C1 segment of cervical spinal cord (tissue), 14 donors: ENCODE data around the gene FOLR2.
"Not testable (repeated sequence)": the region's sequence is repeated elsewhere in the genome, so short reads cannot be mapped to it uniquely, and the experiment has no call there.

Experiments used
- DNase-seq, 14 donors: peaks; one replicate each; lab custom pipeline; 2025; lab: John Stamatoyannopoulos, UW

The FOLR2 gene

GRCh38 chr11:72216638-72217037, at the start of gene FOLR2:
FOLR2 (plus strand) TSS chr11:72216794; CDS start chr11:72218585, 1,791 bp downstream.
- no peak for DNase-seq

DNA sequence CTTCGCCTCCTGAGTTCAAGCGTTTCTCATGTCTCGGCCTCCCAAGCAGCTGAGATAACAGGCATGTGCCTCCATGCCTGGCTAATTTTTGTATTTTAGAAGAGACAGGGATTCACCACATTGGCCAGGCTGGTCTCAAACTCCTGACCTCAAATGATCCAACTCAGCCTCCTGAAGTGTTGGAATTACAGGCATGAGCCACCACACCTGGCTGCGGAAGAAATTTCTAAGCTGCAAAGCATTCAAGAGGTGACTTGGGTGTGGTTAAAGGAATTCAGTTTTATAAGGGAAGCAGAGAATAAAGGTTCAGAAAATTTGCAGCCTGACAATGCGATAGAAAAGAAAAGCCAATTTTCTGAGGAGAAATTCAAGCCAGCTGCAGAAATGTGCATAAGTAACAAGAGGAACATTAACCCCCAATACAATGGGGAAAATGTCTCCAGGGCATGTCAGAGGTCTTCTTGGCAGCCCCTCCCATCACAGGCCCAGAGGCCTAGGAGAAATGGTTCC, 47.5 kb upstream of the FOLR2 start:
- not testable (repeated sequence) for DNase-seq

DNA sequence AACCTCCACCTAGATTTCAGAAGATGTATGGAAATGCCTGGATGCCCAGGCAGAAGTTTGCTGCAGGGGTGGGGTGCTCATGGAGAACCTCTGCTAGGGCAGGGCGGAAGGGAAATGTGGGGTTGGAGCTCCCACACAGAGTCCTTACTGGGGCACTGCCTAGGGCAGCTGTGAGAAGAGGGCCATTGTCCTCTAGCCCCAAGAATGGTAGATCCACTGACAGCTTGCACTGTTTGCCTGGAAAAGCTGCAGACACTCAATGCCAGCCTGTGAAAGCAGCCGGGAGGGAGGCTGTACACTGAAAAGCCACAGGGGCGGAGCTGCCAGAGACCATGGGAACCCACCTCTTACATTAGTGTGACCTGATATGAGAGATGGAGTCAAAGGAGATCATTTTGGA, 46.8 kb upstream of the FOLR2 start:
- peak in 4 of 14 donors; percentile 5 to 36 (median 16) for DNase-seq

DNA sequence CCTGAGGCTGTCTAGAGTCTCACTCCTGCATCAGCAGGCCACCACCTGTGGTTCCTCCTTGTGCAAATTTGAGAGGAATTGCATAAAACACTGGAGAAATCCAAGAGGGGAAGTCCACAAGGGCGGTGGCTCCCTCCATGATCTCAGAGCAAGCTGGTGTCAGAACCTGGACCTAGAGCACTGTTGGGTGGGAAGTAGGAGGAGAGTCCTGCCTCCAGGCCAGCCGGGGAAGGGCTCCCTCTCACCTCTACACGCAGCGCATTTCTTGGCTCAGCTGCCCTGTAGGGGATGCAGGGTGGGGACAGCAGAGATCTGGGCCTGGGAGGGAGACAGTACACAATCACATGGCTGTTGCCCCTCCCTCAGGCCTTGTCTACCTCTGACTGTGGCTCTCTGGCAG, 44.6 kb upstream of the FOLR2 start:
- DNase-seq: not testable (repeated sequence)

DNA sequence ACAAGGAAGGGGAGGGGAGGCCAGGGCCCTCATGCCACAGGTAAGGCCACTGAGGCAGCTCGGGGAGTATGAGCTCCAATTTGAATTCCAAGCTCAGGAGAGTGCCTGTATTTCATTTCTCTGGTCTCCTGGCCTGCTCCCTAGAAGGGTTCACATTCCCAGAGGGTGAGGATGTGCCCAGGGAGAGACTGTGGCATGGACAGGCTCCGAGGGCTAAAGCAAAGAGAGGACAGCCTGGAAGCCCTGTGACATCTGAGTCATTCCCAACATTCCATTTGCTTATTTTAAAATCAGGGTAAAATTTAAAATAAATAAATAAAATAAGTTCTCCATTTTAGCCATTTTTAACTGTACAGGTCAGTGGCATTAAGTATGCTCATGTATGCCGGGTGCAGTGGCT, 43.3 kb upstream of the FOLR2 start:
- DNase-seq: no peak

DNA sequence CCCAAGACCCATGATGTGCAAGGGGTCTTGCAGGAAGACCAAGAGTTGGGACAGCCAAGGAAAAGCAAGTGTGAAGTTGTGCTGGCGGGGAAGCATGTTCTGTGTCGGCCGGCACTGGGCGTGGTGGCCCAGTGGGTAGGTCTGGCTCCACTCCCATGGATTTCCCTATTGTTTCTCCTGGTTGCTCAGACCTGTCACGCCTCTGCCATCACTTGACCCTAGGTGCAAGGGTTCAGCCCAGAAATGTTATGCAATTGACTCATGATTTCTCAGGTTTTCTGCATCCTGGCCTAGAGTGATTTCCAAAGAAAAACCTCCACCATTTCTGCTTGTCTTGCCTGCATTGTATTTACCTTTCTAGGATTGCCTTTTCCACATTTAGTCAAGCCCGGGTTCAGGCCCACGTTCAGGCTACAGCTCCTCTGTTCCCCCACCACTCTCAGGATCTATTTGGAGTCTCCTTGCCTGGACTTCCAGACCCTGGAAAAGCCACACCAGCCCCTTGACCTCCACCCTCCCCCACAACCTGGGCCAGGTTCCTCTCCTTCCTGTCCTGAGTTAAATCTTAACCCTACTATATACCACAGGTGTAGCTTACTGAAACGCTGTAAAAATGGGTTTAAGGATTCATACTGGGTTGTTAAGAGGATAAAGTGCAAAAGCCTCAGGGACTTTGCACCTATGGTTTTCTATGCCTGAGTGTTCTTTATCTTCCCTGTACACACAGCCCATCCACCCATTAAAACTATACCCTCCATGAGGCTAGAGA, 42.1 kb upstream of the FOLR2 start:
- no peak for DNase-seq

DNA sequence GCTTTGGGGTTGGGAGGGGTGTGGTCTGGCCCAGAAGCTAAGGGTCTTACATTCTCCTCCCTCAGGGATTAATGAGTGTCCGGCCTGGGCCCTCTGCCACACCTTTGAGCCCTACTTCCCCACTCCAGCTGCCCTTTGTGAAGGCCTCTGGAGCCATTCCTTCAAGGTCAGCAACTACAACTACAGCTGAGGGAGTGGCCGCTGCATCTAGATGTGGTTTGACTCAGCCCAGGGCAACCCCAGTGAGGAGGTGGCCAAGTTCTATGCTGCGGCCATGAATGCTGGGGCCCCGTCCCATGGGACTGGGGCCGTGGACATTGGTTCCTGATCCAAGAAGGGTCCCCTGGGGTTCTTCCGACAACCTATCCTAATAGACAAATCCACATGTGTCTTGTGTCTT, 38.9 kb upstream of the FOLR2 start:
- no peak for DNase-seq

DNA sequence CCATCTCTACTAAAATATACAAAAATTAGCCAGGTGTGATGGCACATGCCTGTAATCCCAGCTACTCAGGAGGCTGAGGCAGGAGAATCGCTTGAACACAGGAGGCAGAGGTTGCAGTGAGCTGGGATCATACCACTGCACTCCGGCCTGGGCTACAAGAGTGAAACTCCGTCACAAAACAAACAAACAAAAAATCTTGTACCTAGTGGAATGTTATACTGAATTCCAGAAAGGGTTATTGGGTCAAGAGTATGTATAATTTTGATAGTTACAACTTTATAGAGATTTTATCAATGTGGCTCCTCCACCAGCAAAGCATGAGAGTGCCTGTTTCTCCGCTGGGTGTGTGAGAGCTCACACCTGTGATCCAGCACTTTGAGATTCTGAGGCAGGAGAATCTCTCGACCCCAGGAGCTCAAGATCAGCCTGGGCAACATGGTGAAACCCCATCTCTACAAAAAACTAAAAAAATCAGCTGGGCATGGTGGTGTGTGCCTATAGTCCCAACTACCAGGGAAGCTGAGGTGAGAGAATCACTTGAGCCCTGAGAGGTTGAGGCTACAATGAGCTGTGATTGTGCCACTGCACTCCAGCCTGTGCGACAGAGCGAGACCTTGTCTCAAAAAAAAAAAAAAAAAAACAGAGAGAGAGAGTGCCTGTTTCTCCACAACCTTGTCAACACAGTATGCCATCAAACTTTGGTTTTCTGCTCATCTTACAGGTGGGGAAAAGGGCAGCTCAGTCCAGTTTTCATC, 37.4 kb upstream of the FOLR2 start:
- DNase-seq: no peak

- no peak for DNase-seq
These were observed 36.7 kb upstream of the FOLR2 start for GRCh38 chr11:72179804-72180396.

DNA sequence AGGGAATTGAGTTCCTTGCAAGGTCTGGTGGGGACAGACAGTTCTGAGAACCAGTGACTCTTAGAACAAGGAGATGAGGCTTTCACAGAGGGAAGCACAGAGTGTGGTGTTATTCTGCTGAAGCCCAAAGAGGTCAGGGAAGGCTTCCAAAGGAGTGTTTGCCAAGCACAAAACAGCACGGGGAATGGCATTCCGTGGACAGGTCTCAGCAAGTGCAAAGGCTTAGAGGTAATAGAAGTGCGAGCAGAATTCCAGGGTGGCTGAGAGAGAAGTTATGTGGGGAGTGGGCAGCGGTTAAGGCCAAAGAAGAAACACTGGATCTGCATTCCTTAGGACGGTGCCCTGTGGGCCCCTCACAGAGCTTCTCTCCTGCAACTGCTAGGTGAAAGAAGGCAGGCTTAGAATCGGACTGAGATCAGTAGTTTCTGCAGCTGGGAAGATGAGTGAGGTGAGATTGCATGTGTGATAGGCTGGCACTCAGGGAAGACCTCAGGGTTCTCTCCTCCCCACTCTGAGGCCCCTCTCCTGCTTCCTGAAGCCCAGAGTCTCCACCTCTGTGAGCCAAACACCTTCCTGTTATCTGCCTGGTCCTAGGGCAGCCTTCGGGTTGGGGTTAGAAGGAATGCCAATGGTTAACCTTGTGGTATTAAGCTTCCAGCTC, 35.6 kb upstream of the FOLR2 start:
- DNase-seq: not testable (repeated sequence)

DNA sequence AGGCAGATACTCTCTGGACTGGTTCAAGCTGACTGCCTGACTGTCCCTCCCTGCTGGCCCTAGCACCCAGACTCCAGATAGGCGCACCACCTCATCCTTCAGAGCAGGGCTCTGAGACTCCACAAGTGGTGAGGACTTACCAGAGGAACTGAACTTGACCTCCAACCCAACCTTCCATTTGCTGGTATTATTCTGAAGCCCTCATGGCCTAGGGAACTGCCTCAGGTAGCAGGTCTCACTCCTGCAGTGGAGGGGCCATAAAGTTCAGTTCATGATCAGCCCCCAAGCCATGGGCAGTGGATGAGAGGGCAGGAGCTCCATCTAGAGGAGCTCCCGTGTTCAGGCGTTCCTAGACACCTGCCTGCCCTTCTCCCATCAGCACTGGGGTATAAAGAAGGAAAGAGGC, 35.0 kb upstream of the FOLR2 start:
- not testable (repeated sequence) for DNase-seq

GRCh38 chr11:72188267-72188666, 28.3 kb upstream of the FOLR2 start:
- DNase-seq: no peak

DNA sequence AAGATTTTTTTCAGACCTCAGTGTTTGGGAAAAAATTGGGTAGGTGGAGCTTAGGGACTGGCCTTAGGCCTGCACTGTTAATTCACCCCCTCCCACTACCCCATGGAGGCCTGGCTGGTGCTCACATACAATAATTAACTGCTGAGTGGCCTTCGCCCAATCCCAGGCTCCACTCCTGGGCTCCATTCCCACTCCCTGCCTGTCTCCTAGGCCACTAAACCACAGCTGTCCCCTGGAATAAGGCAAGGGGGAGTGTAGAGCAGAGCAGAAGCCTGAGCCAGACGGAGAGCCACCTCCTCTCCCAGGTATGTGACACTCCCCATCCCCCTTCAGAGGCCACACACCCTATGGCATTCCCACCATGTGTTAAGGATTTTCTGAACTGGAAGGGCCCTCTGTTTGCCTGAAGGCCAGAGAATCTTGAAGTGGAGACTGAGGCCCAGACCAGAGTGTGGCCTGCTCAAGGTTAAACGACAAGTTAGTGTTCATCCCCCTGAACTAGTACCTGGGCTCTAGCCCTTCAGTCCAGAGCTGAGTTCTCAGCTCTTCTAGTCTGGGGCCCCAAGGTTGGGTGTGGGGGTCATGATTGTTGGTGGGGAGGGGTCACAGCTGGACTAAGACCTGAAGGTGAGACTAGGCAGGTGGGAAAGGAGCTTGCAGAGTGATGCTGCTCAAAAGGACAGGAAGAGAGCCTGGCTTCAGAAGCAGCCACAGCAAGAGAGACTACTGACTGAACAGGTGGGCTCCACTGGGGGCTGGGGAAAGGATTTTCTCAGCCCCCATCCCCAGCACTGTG, 26.9 kb upstream of the FOLR2 start:
- DNase-seq: peak in 7 of 14 donors; percentile 4 to 53 (median 15)

DNA sequence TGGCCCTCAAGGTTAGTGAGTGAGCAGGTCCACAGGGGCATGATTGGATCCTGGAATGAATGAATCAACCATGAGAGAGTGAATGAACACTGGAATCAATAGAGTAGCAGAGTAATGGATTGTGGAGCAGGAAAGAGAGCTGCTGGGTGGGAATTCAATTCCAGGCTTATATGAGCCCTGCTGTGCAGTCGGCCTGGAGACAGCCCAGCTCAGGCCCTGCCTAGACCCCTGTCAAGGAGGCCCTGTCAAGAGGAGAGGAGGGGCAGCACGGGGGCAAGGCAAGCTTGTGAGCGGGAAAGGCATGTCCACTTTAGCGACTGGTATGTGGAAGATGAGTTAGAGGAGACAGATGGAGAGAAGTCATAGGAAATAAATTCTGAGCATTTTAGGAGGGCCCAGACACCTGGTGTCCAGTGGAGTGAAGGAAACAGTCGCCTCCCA, 25.9 kb upstream of the FOLR2 start:
- DNase-seq: no peak

DNA sequence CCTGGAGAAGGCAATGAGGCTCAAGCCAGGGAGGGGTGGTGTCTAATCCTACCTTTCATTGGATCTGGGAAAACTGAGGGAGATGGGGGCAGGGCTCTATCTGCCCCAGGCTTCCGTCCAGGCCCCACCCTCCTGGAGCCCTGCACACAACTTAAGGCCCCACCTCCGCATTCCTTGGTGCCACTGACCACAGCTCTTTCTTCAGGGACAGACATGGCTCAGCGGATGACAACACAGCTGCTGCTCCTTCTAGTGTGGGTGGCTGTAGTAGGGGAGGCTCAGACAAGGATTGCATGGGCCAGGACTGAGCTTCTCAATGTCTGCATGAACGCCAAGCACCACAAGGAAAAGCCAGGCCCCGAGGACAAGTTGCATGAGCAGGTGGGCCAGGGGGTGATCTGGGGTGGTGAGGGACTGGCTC, 24.6 kb upstream of the FOLR2 start, which contains the start of gene FOLR1:
TSS of gene FOLR1 (plus strand) at position 180 of the 421 bp plus-strand sequence. CDS start at position 214, 34 bp downstream.
- no peak for DNase-seq

- no peak for DNase-seq
These were observed 20.9 kb upstream of the FOLR2 start for GRCh38 chr11:72195518-72196270.

DNA sequence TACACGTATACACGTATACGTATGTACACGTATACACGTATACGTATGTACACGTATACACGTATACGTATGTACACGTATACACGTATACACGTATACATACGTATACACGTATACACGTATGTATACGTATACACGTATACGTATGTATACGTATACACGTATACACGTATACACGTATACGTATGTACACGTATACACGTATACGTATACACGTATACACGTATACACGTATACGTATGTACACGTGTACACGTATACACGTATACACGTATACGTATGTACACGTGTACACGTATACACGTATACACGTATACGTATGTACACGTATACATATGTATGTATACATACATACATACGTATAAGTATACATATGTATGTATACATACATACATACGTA, 15.1 kb upstream of the FOLR2 start:
- not testable (repeated sequence) for DNase-seq

GRCh38 chr11:72202571-72202970, 14.0 kb upstream of the FOLR2 start:
- no peak for DNase-seq

DNA sequence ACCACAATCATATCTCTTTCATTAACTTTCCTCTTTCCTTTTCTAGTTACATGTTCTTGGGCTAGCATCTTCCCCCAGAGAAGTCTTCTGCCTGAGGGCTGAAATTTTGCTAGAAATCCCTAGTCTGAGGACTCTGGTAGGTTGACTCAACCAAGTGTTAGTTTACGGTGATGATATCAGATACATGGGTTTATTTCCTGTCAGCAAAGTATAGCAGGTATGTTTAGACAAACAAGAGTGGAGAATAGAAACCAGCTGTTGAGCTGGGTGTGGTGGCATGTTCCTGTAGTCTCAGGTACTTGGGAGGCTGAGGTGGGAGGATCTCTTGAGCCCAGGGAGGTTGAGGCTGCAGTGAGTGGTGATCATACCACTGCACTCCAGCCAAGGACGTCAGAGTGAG, 13.4 kb upstream of the FOLR2 start:
- DNase-seq: no peak

GRCh38 chr11:72204886-72205285, 11.7 kb upstream of the FOLR2 start:
- DNase-seq: no peak
